HepG2 (cell line): Measurements from ENCODE around the gene NYAP2. TPM values are rescaled to one million over a fixed set of nuclear protein-coding genes. Genes with fewer than 3 reads are reported as not detected.

Experiments used
- ATAC-seq: fragments of 200-7000 bp; cut with Tn5 transposase; 3 replicates; pipeline ENCODE4 v1.9.1; 2020; ENCODE audit warnings: mild to moderate bottlenecking, moderate library complexity
- BruUV-seq: library from RNA; stranded (reverse); fragments of 400-500 nt; replicated peaks from 2 replicates; lab custom pipeline; 2021; lab: Mats Ljungman, UMichigan
- CTCF ChIA-PET: fragments of 300-600 bp; formaldehyde crosslinking; extraction: SDS; loops from one replicate; lab custom pipeline; 2021; ENCODE audit warnings: low total read pairs, inconsistent platforms, low intra/inter-chr PET ratio; lab: Yijun Ruan, JAX
- POLR2A ChIA-PET: fragments of 350-600 bp; sonication (Branson Sonifier 250); formaldehyde crosslinking; loops from one replicate; lab custom pipeline; 2020; ENCODE audit warnings: antibody characterized with exemption, inconsistent platforms; lab: Yijun Ruan, JAX
- DNase-seq: peaks from one replicate; pipeline ENCODE4 v3.0.0-alpha.2; 2015; ENCODE audit warnings: low spot score
- FAIRE-seq: peaks from 3 replicates; lab custom pipeline; 2011; peaks lifted over from hg19 to GRCh38; lab: Jason Lieb, UNC
- H2AFZ ChIP-seq: one replicate; pipeline ENCODE4 v1.6.1; 2011; ENCODE audit warnings: low read length, inconsistent platforms
- H3K27ac ChIP-seq: fragments of 300-600 bp; 3 replicates; pipeline ENCODE4 v1.8.0; 2011; ENCODE audit warnings: mixed run types, mild to moderate bottlenecking, mixed read lengths, low read length, inconsistent platforms; ENCODE audit not compliant: insufficient read depth; ENCODE audit errors: extremely low read length
- H3K27me3 ChIP-seq, 2 experiments: fragments of 200-600 bp in 1 of 2; 2 replicates in 1 of 2; 3 replicates in 1 of 2; pipeline versions ENCODE4 v1.6.0 to v1.8.0; 2011; ENCODE audit warnings: low read length in 2 of 2, mild to moderate bottlenecking in 2 of 2, moderate library complexity in 2 of 2, inconsistent platforms in 1 of 2; ENCODE audit not compliant: insufficient read depth in 2 of 2, control insufficient read depth in 1 of 2
- H3K36me3 ChIP-seq, 2 experiments: fragments of 200-600 bp in 1 of 2; replicated peaks in 1 of 2; 2 replicates in 1 of 2; 3 replicates in 1 of 2; pipeline versions ENCODE4 v1.5.1 to v1.8.0; 2011; ENCODE audit warnings: low read length in 2 of 2, inconsistent platforms in 1 of 2; ENCODE audit not compliant: insufficient read depth in 2 of 2, control insufficient read depth in 1 of 2
- H3K4me1 ChIP-seq: 2 replicates; pipeline ENCODE4 v1.5.1; 2012; ENCODE audit warnings: low read length, inconsistent platforms; ENCODE audit not compliant: insufficient read depth
- H3K4me2 ChIP-seq: 2 replicates; pipeline ENCODE4 v1.6.0; 2011; ENCODE audit warnings: low read depth, low read length, inconsistent platforms
- H3K4me3 ChIP-seq, 3 experiments: fragments of 200-600 bp in 1 of 3; sonication (generic), shearing (Covaris generic) in 1 of 3; replicated peaks in 1 of 3; 2 replicates each; pipeline ENCODE4 v1.5.1; 2011 to 2016; ENCODE audit warnings: low read length in 3 of 3, inconsistent platforms in 2 of 3, low read depth in 2 of 3, mild to moderate bottlenecking in 2 of 3, control low read depth in 1 of 3, mixed read lengths in 1 of 3; ENCODE audit not compliant: insufficient read depth in 1 of 3
- H3K79me2 ChIP-seq: one replicate; pipeline ENCODE4 v1.6.1; 2011; ENCODE audit warnings: low read length, inconsistent platforms; ENCODE audit not compliant: insufficient read depth
- H3K9ac ChIP-seq: 2 replicates; pipeline ENCODE4 v1.6.0; 2011; ENCODE audit warnings: mild to moderate bottlenecking, low read depth, low read length, inconsistent platforms; ENCODE audit not compliant: insufficient read depth
- H3K9me3 ChIP-seq: 2 replicates; pipeline ENCODE4 v1.5.1; 2012; ENCODE audit warnings: mild to moderate bottlenecking, low read length
- H4K20me1 ChIP-seq: 2 replicates; pipeline ENCODE4 v1.6.0; 2011; ENCODE audit warnings: inconsistent platforms, mild to moderate bottlenecking, low read length, moderate library complexity; ENCODE audit not compliant: insufficient read depth
- AGO2 ChIP-seq: fragments of 200-400 bp; formaldehyde crosslinking; optimal IDR thresholded peaks from 2 replicates; pipeline ENCODE3; 2017; ENCODE audit warnings: mild to moderate bottlenecking, low read depth, low read length, moderate library complexity
- ATF1 ChIP-seq: IDR thresholded peaks from 2 replicates; pipeline ENCODE4 v1.6.1; 2016; ENCODE audit warnings: mild to moderate bottlenecking, control low read depth
- ERF ChIP-seq: IDR thresholded peaks from 2 replicates; pipeline ENCODE4 v1.6.1; 2018; ENCODE audit warnings: missing biosample characterization, missing genetic modification reagents
- IRF1 ChIP-seq: sonication (generic); formaldehyde crosslinking; IDR thresholded peaks from 2 replicates; pipeline ENCODE4 v1.4.0; 2020; ENCODE audit warnings: low read depth, mild to moderate bottlenecking, missing genetic modification reagents
- KLF9 ChIP-seq: IDR thresholded peaks from 2 replicates; pipeline ENCODE4 v1.6.1; 2016; ENCODE audit warnings: low read depth
- MTA1 ChIP-seq: sonication (generic); formaldehyde crosslinking; IDR thresholded peaks from 2 replicates; pipeline ENCODE4 v1.4.0; 2020; ENCODE audit warnings: missing genetic modification reagents, mild to moderate bottlenecking, borderline replicate concordance
- MYPOP ChIP-seq: sonication (generic); formaldehyde crosslinking; IDR thresholded peaks from 2 replicates; pipeline ENCODE4 v1.8.1; 2023; ENCODE audit warnings: mild to moderate bottlenecking, moderate library complexity, missing genetic modification reagents
- RAD21 ChIP-seq: fragments of 450-650 bp; formaldehyde crosslinking; IDR thresholded peaks from 2 replicates; pipeline ENCODE4 v1.5.0; 2020; ENCODE audit warnings: mild to moderate bottlenecking
- SRY ChIP-seq: sonication (generic); formaldehyde crosslinking; IDR thresholded peaks from 2 replicates; pipeline ENCODE4 v1.8.0; 2022; ENCODE audit warnings: mild to moderate bottlenecking, missing genetic modification reagents
- STAT5B ChIP-seq: sonication (generic); formaldehyde crosslinking; IDR thresholded peaks from 2 replicates; pipeline ENCODE4 v1.4.0; 2020; ENCODE audit warnings: missing genetic modification reagents
- TEAD3 ChIP-seq: optimal IDR thresholded peaks from 2 replicates; pipeline ENCODE3; 2016; ENCODE audit warnings: borderline replicate concordance
- ZIK1 ChIP-seq: sonication (generic); formaldehyde crosslinking; IDR thresholded peaks from 2 replicates; pipeline ENCODE4 v1.5.0; 2020; ENCODE audit warnings: mild to moderate bottlenecking, low read depth, missing genetic modification reagents, borderline replicate concordance
- ZMYM3 ChIP-seq: sonication (generic); formaldehyde crosslinking; IDR thresholded peaks from 2 replicates; pipeline ENCODE4 v1.5.1; 2020; ENCODE audit warnings: mild to moderate bottlenecking, missing genetic modification reagents
- WGBS: methylation state at CpG from one replicate; pipeline ENCODE4 v1.1.6; 2017; ENCODE audit warnings: low lambda C conversion rate; 5-methylcytosine and 5-hydroxymethylcytosine counted together
- in situ Hi-C: cut with HindIII; loops from 2 replicates; pipeline ENCODE4 v1.10.0; 2017; ENCODE audit warnings: low pct_unique_long_range_greater_than_20kb; ENCODE audit not compliant: extremely low pct_ligation_motif_present
- intact Hi-C: fragments of 100-400 bp; cut with micrococcal nuclease; formaldehyde crosslinking; loops from one replicate; pipeline ENCODE4 v1.10.0; 2022; ENCODE audit not compliant: unreplicated experiment
- polyA plus RNA-seq, 8 experiments: library from polyadenylated mRNA; depleted of rRNA in 3 of 8; stranded (reverse) in 7 of 8; unstranded in 1 of 8; fragments of >200 nt; fragmentation: Illumina TruSeq in 4 of 8; extraction: Trizol in 4 of 8; gene quantifications; 2 replicates each; pipeline versions ENCODE4 v1.2.1 to v1.2.3, GENCODE V29; 2011 to 2016; ENCODE audit warnings: low read depth in 4 of 8, missing spikeins in 1 of 8, mixed read lengths in 1 of 8; ENCODE audit not compliant: insufficient read depth in 1 of 8
- total RNA-seq, 5 experiments: library from RNA; depleted of rRNA; stranded (reverse); fragments of >200 nt; fragmentation: Illumina TruSeq; extraction: Trizol; gene quantifications; 2 replicates each; pipeline ENCODE4 v1.2.3, GENCODE V29; 2016; ENCODE audit warnings: low read depth in 1 of 5
- TF ChIP-seq, protein P1 (sequence below): sonication (generic); formaldehyde crosslinking; IDR thresholded peaks from 2 replicates; pipeline ENCODE4 v1.8.1; 2022; ENCODE audit warnings: low read depth, mild to moderate bottlenecking, missing genetic modification reagents
- TF ChIP-seq, protein P2 (sequence below): sonication (generic); formaldehyde crosslinking; IDR thresholded peaks from 2 replicates; pipeline ENCODE4 v1.5.0; 2020; ENCODE audit warnings: missing genetic modification reagents
- TF ChIP-seq, protein P3 (sequence below): sonication (generic); formaldehyde crosslinking; IDR thresholded peaks from 2 replicates; pipeline ENCODE4 v1.8.0; 2022; ENCODE audit warnings: low read depth, missing genetic modification reagents

NYAP2 gene
- total and polyA plus RNA-seq, 2 of the 13 experiments (the other 11 are each of a cell fraction or from before 2014, with no cell fraction given): not detected

GRCh38 chr2:225425284-225425683 is 25.8 kb downstream of the NYAP2 start:
- H3K9me3 ChIP-seq: no peaks in the 10 kb centered on the region
- H3K4me3 ChIP-seq: no peak overlapping the region
- 2% methylated on average over 1 of the region's 1 CpG for WGBS
- ATAC-seq (no peak), DNase-seq (no peak), FAIRE-seq (no peak)
- no peaks in the 10 kb centered on the region for H3K27me3 ChIP-seq
- ChIA-PET CTCF (no interaction called here), POLR2A (no interaction called here)
- TF ChIP-seq, protein P1, sequence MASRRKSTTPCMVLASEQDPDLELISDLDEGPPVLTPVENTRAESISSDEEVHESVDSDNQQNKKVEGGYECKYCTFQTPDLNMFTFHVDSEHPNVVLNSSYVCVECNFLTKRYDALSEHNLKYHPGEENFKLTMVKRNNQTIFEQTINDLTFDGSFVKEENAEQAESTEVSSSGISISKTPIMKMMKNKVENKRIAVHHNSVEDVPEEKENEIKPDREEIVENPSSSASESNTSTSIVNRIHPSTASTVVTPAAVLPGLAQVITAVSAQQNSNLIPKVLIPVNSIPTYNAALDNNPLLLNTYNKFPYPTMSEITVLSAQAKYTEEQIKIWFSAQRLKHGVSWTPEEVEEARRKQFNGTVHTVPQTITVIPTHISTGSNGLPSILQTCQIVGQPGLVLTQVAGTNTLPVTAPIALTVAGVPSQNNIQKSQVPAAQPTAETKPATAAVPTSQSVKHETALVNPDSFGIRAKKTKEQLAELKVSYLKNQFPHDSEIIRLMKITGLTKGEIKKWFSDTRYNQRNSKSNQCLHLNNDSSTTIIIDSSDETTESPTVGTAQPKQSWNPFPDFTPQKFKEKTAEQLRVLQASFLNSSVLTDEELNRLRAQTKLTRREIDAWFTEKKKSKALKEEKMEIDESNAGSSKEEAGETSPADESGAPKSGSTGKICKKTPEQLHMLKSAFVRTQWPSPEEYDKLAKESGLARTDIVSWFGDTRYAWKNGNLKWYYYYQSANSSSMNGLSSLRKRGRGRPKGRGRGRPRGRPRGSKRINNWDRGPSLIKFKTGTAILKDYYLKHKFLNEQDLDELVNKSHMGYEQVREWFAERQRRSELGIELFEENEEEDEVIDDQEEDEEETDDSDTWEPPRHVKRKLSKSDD (CRISPR knock-in tag): no peak
- TF ChIP-seq SRY (CRISPR knock-in tag): no peak
- TF ChIP-seq ERF (CRISPR knock-in tag): no peak
- no peak for TF ChIP-seq ATF1 (CRISPR knock-in tag)
- TF ChIP-seq ZIK1 (CRISPR knock-in tag): no peak
- TF ChIP-seq TEAD3 (CRISPR knock-in tag): no peak
- TF ChIP-seq, protein P2, sequence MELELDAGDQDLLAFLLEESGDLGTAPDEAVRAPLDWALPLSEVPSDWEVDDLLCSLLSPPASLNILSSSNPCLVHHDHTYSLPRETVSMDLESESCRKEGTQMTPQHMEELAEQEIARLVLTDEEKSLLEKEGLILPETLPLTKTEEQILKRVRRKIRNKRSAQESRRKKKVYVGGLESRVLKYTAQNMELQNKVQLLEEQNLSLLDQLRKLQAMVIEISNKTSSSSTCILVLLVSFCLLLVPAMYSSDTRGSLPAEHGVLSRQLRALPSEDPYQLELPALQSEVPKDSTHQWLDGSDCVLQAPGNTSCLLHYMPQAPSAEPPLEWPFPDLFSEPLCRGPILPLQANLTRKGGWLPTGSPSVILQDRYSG (CRISPR knock-in tag): no peak
- TF ChIP-seq IRF1: no peak
- no peak for TF ChIP-seq MTA1 (CRISPR knock-in tag)
- no peak for TF ChIP-seq KLF9 (CRISPR knock-in tag)
- TF ChIP-seq, protein P3, sequence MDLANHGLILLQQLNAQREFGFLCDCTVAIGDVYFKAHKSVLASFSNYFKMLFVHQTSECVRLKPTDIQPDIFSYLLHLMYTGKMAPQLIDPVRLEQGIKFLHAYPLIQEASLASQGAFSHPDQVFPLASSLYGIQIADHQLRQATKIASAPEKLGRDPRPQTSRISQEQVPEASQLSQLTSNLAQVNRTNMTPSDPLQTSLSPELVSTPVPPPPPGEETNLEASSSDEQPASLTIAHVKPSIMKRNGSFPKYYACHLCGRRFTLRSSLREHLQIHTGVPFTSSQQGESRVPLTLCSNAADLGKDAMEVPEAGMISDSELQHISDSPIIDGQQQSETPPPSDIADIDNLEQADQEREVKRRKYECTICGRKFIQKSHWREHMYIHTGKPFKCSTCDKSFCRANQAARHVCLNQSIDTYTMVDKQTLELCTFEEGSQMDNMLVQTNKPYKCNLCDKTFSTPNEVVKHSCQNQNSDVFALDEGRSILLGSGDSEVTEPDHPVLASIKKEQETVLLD (CRISPR knock-in tag): no peak
- TF ChIP-seq MYPOP: no peak
- TF ChIP-seq RAD21 (CRISPR knock-in tag): no peak
- TF ChIP-seq STAT5B (CRISPR knock-in tag): no peak
- no peak for TF ChIP-seq ZMYM3 (CRISPR knock-in tag)
- no peak for TF ChIP-seq AGO2
- H2AFZ ChIP-seq: no peak overlapping the region
- no peak overlapping the region for H3K9ac ChIP-seq
- no peaks in the 10 kb centered on the region for H3K79me2 ChIP-seq
- H3K27ac ChIP-seq: no peak overlapping the region
- intact Hi-C loops (no loop called here), in situ Hi-C loops (no loop called here)
- no peaks in the 10 kb centered on the region for H4K20me1 ChIP-seq
- no peaks in the 10 kb centered on the region for H3K4me1 ChIP-seq
- no peak overlapping the region for H3K4me2 ChIP-seq
- H3K36me3 ChIP-seq: no peaks in the 10 kb centered on the region
- no TSS peak for BruUV-seq
